Activated naive CD4-positive, alpha-beta T cell treated with anti-CD3 and anti-CD28 coated beads, Interleukin-2, amount 10 ng/mL, durations not matched to agents 5 hours and 36 hours (primary cell): ENCODE measurements around the gene SCGB2B2. TPM values are rescaled to one million over a fixed set of nuclear protein-coding genes. Genes with fewer than 3 reads are reported as not detected.

Source experiments
- total RNA-seq, 2 experiments: library from RNA; stranded (reverse); gene quantifications; one replicate each; pipeline ENCODE4 v1.2.3, GENCODE V29; 2021

The SCGB2B2 gene, protein sequence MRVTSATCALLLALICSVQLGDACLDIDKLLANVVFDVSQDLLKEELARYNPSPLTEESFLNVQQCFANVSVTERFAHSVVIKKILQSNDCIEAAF
- under 1 TPM; 0.18 to 0.24 TPM for total RNA-seq

DNA sequence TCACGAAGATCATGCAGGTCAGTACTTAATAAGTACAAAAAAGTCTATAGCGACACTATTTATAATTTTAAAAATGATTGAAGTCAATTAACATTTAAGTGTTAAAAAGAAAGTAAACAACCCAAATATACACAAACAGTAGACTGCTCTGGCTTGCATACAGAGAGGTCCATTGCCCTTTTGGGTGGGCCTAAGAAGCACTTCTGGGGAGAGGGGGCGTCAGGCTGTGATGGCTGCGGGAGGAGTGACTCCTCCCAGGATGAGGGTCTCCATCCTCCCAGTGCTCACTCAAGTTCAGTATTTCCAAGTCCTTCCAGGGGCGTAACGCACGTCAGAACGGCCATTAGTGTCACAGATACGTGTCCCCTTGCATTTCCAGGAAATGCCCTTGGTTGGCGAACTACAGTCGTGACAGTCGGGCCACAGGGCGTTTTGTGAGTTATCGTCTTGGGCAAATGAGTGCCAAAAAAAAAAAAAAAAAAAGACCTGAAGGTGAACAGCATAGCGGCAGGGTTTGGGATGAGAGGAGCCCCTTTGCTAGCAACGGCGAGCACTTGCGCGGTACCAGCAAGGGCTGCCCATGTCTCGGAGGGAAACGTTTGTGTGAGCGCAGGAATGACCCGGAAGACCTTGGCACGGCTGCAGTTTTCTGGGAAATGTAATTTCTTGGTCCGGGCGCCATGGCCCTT, at the start of gene SCGB2B2:
TSS of gene SCGB2B2 (minus strand) at position 463 of the 689 bp plus-strand sequence. CDS start 82,596 bp downstream, outside the sequence.

DNA sequence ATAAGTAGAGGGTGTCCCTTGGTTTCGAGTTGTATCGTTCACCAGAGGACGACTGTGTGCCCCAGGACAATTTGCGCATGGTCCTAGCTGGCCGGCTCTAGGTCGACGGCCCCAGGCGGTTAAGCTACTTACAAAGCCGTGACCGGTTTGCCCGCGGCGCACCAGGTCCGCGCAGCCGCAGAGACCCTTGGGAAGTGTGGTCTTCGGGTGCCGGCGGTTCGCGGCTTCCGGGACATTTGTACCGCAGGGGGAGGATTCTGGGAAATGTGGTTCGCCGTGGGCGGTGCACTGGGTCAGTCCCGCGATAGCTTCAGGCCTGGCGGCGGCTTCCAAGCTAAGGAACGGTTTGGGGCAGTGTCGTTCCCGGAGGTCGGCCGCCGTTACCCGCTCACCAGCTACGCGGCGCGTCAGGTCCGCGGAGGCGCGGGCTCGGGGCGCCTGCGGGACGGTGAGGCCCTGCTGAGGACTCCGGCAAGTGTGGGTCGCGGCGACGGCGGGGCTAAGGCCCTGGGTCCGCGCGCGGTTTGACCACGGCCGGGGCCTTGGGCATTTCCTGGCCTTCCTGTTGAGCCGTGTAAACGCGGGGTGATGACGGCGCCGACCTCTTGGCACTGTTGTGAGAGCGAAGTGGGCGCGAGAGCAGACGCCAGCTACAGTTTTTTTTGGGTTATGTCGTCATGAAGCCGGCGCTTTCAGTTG, 576 bp upstream of the SCGB2B2 start, which contains the start of gene ZNF302:
TSS of gene ZNF302 (plus strand) at position 293 of the 699 bp plus-strand sequence. CDS start 1,127 bp downstream, outside the sequence.

Other genes with a start within 250 kb of the SCGB2B2 start
- 100 to 1,000 TPM; 109 to 123 TPM for gene UBA2, start 248.8 kb downstream of the SCGB2B2 start, total RNA-seq
- gene WTIP, start 195.4 kb downstream of the SCGB2B2 start, total RNA-seq = under 1 TPM; 0.25 to 0.43 TPM
- 10 to 100 TPM; 27.8 to 28.3 TPM for gene ZNF302, start 519 bp upstream of the SCGB2B2 start, total RNA-seq
- 1 to 10 TPM; 7.1 to 8.3 TPM for gene ZNF181, start 57.1 kb upstream of the SCGB2B2 start, total RNA-seq
- 1 to 10 TPM; 6.8 to 6.9 TPM for gene ZNF599, start 96.1 kb upstream of the SCGB2B2 start, total RNA-seq
- 1 to 10 TPM; 3.9 to 6.2 TPM for gene ZNF30, start 249.7 kb upstream of the SCGB2B2 start, total RNA-seq